Lung (tissue), 12 donors: ENCODE measurements around the gene CD24. TPM values are rescaled to one million over a fixed set of nuclear protein-coding genes. Genes with fewer than 3 reads are reported as not detected.

Experiments used
- ATAC-seq: fragments of 200-7000 bp; cut with Tn5 transposase; one replicate; pipeline ENCODE4 v1.9.1; 2020; ENCODE audit warnings: moderate number of reproducible peaks; ENCODE audit not compliant: insufficient read depth, low FRiP score
- DNase-seq, 3 donors: peaks; one replicate each; pipeline ENCODE4 v3.0.0-alpha.2; 2013 to 2017
- H3K27ac ChIP-seq, 2 donors: one replicate each; pipeline ENCODE4 v1.5.1; 2013; ENCODE audit warnings: mild to moderate bottlenecking in 2 of 2, moderate library complexity in 2 of 2, control low read depth in 1 of 2, inconsistent platforms in 1 of 2, low read depth in 1 of 2, low read length in 1 of 2
- H3K27me3 ChIP-seq, 3 donors: one replicate each; pipeline ENCODE4 v1.5.1; 2013; ENCODE audit warnings: low read length in 2 of 3; ENCODE audit not compliant: control insufficient read depth in 3 of 3, insufficient read depth in 3 of 3
- H3K36me3 ChIP-seq, 4 donors: one replicate each; pipeline ENCODE4 v1.5.1; 2013; ENCODE audit warnings: low read length in 4 of 4, mild to moderate bottlenecking in 1 of 4, moderate library complexity in 1 of 4; ENCODE audit not compliant: control insufficient read depth in 4 of 4, insufficient read depth in 4 of 4
- H3K4me1 ChIP-seq, 5 donors: one replicate each; pipeline ENCODE4 v1.5.1; 2013; ENCODE audit warnings: low read length in 5 of 5, mild to moderate bottlenecking in 2 of 5, moderate library complexity in 1 of 5; ENCODE audit not compliant: control insufficient read depth in 5 of 5, insufficient read depth in 5 of 5
- H3K4me3 ChIP-seq: one replicate; pipeline ENCODE4 v1.5.1; 2013; ENCODE audit warnings: mild to moderate bottlenecking, control low read depth, moderate library complexity
- H3K9ac ChIP-seq, 2 donors: one replicate each; pipeline ENCODE4 v1.5.1; 2013; ENCODE audit warnings: low read length in 2 of 2, control low read depth in 1 of 2; ENCODE audit not compliant: insufficient read depth in 1 of 2
- H3K9me3 ChIP-seq, 4 donors: one replicate each; pipeline ENCODE4 v1.5.1; 2013; ENCODE audit warnings: low read length in 3 of 4, mild to moderate bottlenecking in 1 of 4, moderate library complexity in 1 of 4; ENCODE audit not compliant: control insufficient read depth in 4 of 4, insufficient read depth in 3 of 4
- WGBS, 2 donors: extraction: QIAGEN DNeasy Blood & Tissue Kit; methylation state at CpG; one replicate each; pipeline ENCODE4 v1.1.7; 2013; 5-methylcytosine and 5-hydroxymethylcytosine counted together
- polyA plus RNA-seq, 2 donors: library from polyadenylated mRNA; stranded (reverse); fragments of 200-250 nt; gene quantifications; one replicate each; pipeline ENCODE4 v1.2.1, GENCODE V29; 2013
- total RNA-seq, 2 donors: library from RNA; depleted of rRNA in 1 of 2; stranded (reverse); fragments of >200 nt in 1 of 2; gene quantifications; one replicate each; pipeline ENCODE4 v1.2.1, GENCODE V29; 2014 to 2021
- TF ChIP-seq, protein P1 (sequence below): IDR thresholded peaks from 2 replicates; pipeline ENCODE4 v1.5.1; 2012; ENCODE audit warnings: mild to moderate bottlenecking; ENCODE audit errors: control extremely low read depth, extremely low read depth
- donor health status: control.
- donor health status: control.
- donor health status: Bipolar disorder and iron deficiency.
- donor health status: healthy.
- donor health status: DM: yes; HTN: yes; CAD: no.

CD24 gene
- total and polyA plus RNA-seq, 4 donors = 44.9 to 155 (median 62.4) TPM

DNA sequence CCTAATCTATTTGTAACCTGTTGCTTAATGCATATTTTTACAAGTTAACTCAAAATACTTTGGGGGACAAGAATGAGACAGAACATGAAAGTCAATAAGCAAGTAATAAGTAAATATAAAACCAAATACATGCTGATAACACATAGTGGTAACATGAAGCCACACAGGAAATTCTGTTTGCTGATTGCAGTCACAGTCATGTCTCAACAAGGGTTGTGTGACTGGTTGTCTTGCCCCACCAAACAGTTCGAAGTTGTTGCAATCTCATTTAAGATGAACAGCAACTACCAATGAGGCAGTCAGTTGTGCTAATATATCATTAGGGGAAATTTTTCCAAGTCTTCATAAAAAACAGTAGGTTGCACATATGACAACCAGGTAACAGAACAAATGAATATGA, 14.5 kb downstream of the CD24 start:
- DNase-seq = no peak
- no peak for ATAC-seq
- 31 to 54% methylated on average over 1 of the region's 1 CpG for WGBS, 2 donors
- TF ChIP-seq, protein P1, sequence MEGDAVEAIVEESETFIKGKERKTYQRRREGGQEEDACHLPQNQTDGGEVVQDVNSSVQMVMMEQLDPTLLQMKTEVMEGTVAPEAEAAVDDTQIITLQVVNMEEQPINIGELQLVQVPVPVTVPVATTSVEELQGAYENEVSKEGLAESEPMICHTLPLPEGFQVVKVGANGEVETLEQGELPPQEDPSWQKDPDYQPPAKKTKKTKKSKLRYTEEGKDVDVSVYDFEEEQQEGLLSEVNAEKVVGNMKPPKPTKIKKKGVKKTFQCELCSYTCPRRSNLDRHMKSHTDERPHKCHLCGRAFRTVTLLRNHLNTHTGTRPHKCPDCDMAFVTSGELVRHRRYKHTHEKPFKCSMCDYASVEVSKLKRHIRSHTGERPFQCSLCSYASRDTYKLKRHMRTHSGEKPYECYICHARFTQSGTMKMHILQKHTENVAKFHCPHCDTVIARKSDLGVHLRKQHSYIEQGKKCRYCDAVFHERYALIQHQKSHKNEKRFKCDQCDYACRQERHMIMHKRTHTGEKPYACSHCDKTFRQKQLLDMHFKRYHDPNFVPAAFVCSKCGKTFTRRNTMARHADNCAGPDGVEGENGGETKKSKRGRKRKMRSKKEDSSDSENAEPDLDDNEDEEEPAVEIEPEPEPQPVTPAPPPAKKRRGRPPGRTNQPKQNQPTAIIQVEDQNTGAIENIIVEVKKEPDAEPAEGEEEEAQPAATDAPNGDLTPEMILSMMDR = no peak
- H3K36me3 ChIP-seq = no peaks in the 10 kb centered on the region
- no peak overlapping the region for H3K27ac ChIP-seq
- H3K4me1 ChIP-seq = no peaks in the 10 kb centered on the region
- H3K4me3 ChIP-seq = no peak overlapping the region
- peaks cover 0 to 3% (median 0%) of the 10 kb centered on the region in 4 donors for H3K9me3 ChIP-seq
- H3K27me3 ChIP-seq = no peaks in the 10 kb centered on the region
- H3K9ac ChIP-seq = no peak overlapping the region

DNA sequence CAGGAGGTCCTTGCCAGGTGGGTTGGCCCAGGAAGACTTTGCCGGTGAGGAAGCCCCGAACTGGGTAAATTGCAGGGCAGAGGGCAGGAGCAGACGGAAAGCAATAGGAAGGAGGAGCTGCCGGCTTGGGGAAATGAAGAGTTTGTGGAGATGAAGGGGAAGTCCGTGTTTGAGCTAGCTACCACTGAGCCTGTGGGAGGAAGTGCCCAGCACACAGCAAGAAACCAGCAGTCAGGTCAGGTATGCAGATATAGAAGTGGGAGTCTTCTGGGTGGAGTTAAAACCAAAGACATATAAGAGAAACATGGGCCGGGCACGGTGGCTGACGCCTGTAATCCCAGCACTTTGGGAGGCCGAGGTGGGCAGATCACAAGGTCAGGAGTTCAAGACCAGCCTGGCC, 34.7 kb downstream of the CD24 start:
- no peaks in the 10 kb centered on the region for H3K36me3 ChIP-seq
- no peak overlapping the region for H3K4me3 ChIP-seq
- no peaks in the 10 kb centered on the region for H3K27me3 ChIP-seq
- no peaks in the 10 kb centered on the region for H3K9me3 ChIP-seq
- no peak overlapping the region for H3K9ac ChIP-seq
- WGBS, 2 donors = 32 to 58% methylated on average over 8 to 9 of the region's 9 CpGs
- H3K4me1 ChIP-seq = no peaks in the 10 kb centered on the region
- ATAC-seq (no peak), DNase-seq (no peak)
- H3K27ac ChIP-seq = no peak overlapping the region
- TF ChIP-seq, protein P1 = no peak

DNA sequence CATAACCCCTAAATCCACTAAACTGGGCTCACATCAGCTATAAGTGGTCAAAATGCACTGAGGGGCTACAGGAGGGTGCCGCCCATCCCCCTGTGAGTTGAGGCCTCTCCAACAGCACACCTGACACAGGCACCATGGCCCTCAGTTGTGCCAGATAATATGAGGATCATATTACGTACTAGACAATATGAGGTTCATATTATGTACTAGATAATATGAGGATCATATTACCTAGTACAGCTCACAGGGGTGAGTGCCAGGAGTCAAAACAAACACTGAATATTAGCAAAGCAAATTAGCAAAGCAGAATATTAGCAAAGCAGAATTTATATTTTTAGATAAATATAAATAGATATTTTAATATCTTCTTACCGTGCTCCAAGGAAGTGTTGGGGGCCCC, 35.3 kb downstream of the CD24 start:
- H3K9ac ChIP-seq = no peak overlapping the region
- no peak for ATAC-seq
- no peak overlapping the region for H3K4me3 ChIP-seq
- no peaks in the 10 kb centered on the region for H3K27me3 ChIP-seq
- no peak for DNase-seq
- H3K4me1 ChIP-seq = no peaks in the 10 kb centered on the region
- 80 to 89% methylated on average over 3 of the region's 3 CpGs for WGBS, 2 donors
- no peak overlapping the region for H3K27ac ChIP-seq
- no peaks in the 10 kb centered on the region for H3K9me3 ChIP-seq
- TF ChIP-seq, protein P1 = no peak
- H3K36me3 ChIP-seq = no peaks in the 10 kb centered on the region
